ENCODE measurements around the gene MEGF10. TPM values are rescaled to one million over a fixed set of nuclear protein-coding genes. Genes with fewer than 3 reads are reported as not detected.

The MEGF10 gene
- total and polyA plus RNA-seq, 10 donors: 0.02 to 2.2 (median 0.22) TPM

- Histone ChIP-seq H3K9me3 (no peaks in the 10 kb centered on the region), H3K4me3 (no peak overlapping the region), H3K4me1 (no peaks in the 10 kb centered on the region), H3K36me3 (no peaks in the 10 kb centered on the region), H3K27ac (no peak overlapping the region), H3K27me3 (replicated peaks in 1 of 7) (no peaks in the 10 kb centered on the region)
- intact Hi-C loops (cut with DNase I; ENCODE audit: low total_unique reads): no loop called here
- TF ChIP-seq POLR2AphosphoS5 (IDR thresholded peaks at IDR 0.05) (no peak), CTCF (IDR thresholded peaks at IDR 0.05 in 8 of 11, conservative IDR thresholded peaks at IDR 0.05 in 3 of 11) (no peak), POLR2A (IDR thresholded peaks at IDR 0.05) (no peak)
- DNase-seq: no peak
- 68 to 79% (median 71%) methylated on average over 4 of the region's 4 CpGs for WGBS, 5 donors
These were observed 162.0 kb downstream of the MEGF10 start for GRCh38 chr5:127452626-127453025.

GRCh38 chr5:127471211-127471610 lies 180.6 kb downstream of the MEGF10 start:
- no peaks in the 10 kb centered on the region for H3K36me3 ChIP-seq
- no peak overlapping the region for H3K4me3 ChIP-seq
- 15 to 36% (median 27%) methylated on average over 2 of the region's 2 CpGs for WGBS, 5 donors
- no peaks in the 10 kb centered on the region for H3K9me3 ChIP-seq
- no peak for DNase-seq
- intact Hi-C loops (cut with DNase I; ENCODE audit: low total_unique reads): no loop called here
- no peaks in the 10 kb centered on the region for H3K4me1 ChIP-seq
- peaks cover 0 to 21% (median 0%) of the 10 kb centered on the region in 7 donors for H3K27me3 ChIP-seq (replicated peaks in 1 of 7)
- TF ChIP-seq CTCF (IDR thresholded peaks at IDR 0.05 in 8 of 11, conservative IDR thresholded peaks at IDR 0.05 in 3 of 11): no peak
- TF ChIP-seq POLR2A (IDR thresholded peaks at IDR 0.05): no peak
- TF ChIP-seq POLR2AphosphoS5 (IDR thresholded peaks at IDR 0.05): no peak
- no peak overlapping the region for H3K27ac ChIP-seq

DNA sequence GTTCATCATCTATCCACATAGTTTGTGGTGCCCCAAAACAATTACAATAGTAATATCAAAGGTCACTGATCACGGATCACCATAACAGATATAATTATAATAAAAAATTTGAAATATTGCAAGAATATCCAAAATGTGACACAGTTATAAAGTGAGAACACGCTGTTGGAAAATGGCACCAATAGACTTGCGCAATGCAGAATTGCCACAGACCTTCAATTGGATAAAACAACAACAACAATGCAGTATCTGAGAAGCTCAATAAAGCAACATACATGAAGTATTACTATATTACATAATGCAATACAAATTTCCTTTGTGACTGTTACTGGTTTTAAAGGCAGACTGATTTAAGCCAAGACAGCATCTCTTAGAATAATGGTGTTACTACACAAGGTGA lies 182.1 kb downstream of the MEGF10 start:
- H3K27ac ChIP-seq: no peak overlapping the region
- H3K4me3 ChIP-seq: no peak overlapping the region
- DNase-seq: no peak
- 90 to 98% (median 94%) methylated on average over 3 of the region's 3 CpGs for WGBS, 5 donors
- no peaks in the 10 kb centered on the region for H3K36me3 ChIP-seq
- no peaks in the 10 kb centered on the region for H3K9me3 ChIP-seq
- intact Hi-C loops (cut with DNase I; ENCODE audit: low total_unique reads): no loop called here
- H3K27me3 ChIP-seq (replicated peaks in 1 of 7): peaks cover 0 to 22% (median 0%) of the 10 kb centered on the region in 7 donors
- TF ChIP-seq CTCF (IDR thresholded peaks at IDR 0.05 in 8 of 11, conservative IDR thresholded peaks at IDR 0.05 in 3 of 11) (no peak), POLR2AphosphoS5 (IDR thresholded peaks at IDR 0.05) (no peak), POLR2A (IDR thresholded peaks at IDR 0.05) (no peak)
- H3K4me1 ChIP-seq: no peaks in the 10 kb centered on the region

DNA sequence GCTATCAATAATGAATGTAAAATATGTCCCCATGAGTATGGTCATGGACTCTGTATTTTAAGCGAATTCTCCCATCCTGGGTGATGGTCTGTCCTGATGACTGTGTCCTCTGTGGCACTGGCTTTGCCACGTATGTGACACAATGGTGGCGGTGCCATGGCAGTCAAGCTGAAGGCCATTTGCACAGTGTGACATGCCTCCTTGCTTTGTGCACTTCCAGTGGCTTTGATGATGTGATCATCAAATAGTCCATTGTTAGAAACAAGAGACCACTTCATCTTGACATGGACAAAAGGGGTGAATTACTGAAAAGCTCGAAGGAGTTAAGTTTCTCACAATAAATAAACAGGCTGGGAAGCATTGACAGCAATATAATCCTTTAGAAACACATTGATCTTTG lies 195.9 kb downstream of the MEGF10 start:
- intact Hi-C loops (cut with DNase I; ENCODE audit: low total_unique reads): no loop called here
- TF ChIP-seq POLR2A (IDR thresholded peaks at IDR 0.05): no peak
- no peak for TF ChIP-seq POLR2AphosphoS5 (IDR thresholded peaks at IDR 0.05)
- TF ChIP-seq CTCF (IDR thresholded peaks at IDR 0.05 in 8 of 11, conservative IDR thresholded peaks at IDR 0.05 in 3 of 11): no peak
- WGBS, 5 donors: 82 to 94% (median 84%) methylated on average over 4 of the region's 4 CpGs
- Histone ChIP-seq H3K36me3 (no peaks in the 10 kb centered on the region), H3K4me1 (no peaks in the 10 kb centered on the region), H3K4me3 (no peak overlapping the region), H3K9me3 (no peaks in the 10 kb centered on the region), H3K27me3 (replicated peaks in 1 of 7) (no peaks in the 10 kb centered on the region), H3K27ac (no peak overlapping the region)
- no peak for DNase-seq

Data from spleen (tissue), 11 donors.